ENCODE measurements around the gene KBTBD12.

DNA sequence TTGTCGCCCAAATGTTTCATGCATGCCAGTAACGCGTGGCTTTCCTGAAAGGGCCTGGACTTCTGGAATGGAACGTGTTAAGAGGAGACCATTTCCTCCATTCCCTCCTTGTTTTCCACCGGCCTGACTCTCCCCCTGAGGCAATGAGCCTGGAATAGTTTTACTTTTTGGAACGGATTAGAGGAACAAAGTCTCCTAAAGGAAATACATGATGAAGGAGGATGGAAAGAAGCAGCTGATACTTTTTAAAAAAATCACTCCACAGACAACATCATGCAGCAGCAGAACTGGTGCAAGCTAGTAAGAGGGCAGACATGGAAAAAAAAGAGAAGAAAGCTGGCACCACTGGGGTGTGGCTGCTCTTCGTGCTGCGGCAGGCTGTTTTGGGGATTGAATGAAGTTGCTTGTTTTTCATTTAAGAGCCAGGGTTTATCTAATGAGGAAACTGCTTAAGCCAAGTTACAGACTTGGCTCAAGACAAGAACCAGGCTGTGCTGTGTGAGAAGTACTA, 3.6 kb upstream of the KBTBD12 start:
- TF ChIP-seq POLR2A (IDR thresholded peaks at IDR 0.05; ENCODE audit: low read depth, low read length) (no peak), POLR2AphosphoS5 (IDR thresholded peaks at IDR 0.05; ENCODE audit: low read depth, low read length) (no peak)

Data from GM12892 (cell line).